ENCODE measurements around the gene SMG6.

The SMG6 gene

DNA sequence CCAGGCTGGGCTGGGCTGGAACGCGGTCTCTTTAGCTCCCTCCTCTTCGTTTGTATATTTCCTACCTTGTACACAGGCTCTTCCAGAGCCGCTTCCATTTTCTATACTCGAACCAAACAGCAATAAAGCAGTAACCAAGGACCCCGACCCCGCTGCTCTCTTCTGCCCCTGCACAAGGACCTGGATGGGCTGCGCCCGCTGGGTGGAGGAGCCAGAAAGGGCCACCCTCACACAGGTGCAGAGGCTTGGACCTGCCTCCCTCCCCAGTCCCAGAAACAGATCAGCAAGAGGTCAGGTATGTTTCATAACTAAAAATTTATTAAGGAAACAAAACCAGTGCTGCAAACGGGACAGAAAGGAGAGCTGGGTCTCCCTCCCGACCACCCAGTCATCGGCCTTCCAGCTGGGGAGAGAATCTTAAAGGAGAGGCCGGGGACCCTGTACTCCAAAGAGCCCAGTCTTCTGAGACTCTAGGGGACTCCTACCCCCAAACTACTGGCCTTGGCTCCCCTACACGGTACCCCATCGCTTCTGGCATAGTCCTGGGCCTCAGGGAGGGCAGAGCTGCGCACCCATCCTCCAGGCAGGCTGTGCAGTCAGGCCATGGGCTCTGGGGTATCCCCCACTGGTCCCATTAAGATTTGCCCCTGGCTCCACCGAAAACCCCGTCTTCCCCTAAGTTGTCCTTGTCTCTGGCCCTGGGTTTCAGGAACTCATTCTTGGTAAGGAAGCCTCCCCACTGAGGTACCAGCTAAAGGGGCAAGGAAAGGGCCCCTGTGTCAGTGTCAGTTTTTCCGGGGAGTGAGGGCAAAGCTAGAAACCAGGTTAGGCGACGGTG is 243.8 kb downstream of the SMG6 start:
- CTCF ChIA-PET = interaction anchor here (0.9 to 8.9 kb wide), 20 partner anchors 9 to 294 kb away, joined by 3 to 205 read pairs (median 10); partner anchors contain the start of genes SMG6 and SRR
- DNase-seq (ENCODE audit: extremely low spot score) = no peak
- TF ChIP-seq, protein P1, sequence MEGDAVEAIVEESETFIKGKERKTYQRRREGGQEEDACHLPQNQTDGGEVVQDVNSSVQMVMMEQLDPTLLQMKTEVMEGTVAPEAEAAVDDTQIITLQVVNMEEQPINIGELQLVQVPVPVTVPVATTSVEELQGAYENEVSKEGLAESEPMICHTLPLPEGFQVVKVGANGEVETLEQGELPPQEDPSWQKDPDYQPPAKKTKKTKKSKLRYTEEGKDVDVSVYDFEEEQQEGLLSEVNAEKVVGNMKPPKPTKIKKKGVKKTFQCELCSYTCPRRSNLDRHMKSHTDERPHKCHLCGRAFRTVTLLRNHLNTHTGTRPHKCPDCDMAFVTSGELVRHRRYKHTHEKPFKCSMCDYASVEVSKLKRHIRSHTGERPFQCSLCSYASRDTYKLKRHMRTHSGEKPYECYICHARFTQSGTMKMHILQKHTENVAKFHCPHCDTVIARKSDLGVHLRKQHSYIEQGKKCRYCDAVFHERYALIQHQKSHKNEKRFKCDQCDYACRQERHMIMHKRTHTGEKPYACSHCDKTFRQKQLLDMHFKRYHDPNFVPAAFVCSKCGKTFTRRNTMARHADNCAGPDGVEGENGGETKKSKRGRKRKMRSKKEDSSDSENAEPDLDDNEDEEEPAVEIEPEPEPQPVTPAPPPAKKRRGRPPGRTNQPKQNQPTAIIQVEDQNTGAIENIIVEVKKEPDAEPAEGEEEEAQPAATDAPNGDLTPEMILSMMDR (IDR thresholded peaks at IDR 0.05; ENCODE audit: control extremely low read depth, extremely low read depth, low read depth, missing control alignments) = no peak
- POLR2A ChIA-PET = no interaction called here

DNA sequence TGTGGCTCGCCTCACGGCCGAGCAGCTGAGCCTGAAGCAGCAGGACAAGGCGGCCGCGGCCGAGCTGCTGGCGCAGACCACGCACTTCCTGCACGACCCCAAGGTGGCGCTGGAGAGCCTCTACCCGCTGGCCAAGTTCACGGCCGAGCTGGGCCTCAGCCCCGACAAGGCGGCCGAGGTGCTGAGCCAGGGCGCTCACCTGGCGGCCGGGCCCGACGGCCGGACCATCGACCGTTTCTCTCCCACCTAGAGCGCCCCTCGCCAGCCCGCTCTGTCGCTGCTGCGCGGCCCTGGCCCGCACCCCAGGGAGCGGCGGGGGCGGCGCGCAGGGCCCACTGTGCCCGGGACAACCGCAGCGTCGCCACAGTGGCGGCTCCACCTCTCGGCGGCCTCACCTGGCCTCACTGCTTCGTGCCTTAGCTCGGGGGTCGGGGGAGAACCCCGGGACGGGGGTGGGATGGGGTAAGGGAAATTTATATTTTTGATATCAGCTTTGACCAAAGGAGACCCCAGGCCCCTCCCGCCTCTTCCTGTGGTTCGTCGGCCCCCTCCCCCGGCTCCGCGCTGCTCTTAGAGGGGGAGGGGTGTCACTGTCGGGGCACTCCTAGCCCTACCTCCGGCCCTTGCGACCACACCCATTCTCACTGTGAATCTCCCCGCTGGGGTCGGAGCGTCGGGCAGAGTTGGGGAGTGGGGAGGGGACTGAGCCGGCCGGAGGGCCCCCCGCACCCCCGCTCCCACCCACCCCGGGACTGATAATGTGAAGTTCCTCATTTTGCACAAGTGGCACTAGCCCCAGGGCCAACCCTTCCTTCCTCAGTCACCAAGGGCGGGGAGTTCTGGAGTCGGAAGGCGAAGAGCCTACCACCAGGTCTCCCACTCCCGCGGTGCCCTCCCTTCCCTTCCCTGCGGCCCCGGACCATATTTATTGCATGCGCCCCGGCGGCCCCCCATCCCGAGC is 244.7 kb downstream of the SMG6 start:
- CTCF ChIA-PET = interaction anchor here (0.7 to 8.9 kb wide), 36 partner anchors 10 to 352 kb away, joined by 3 to 205 read pairs (median 5); partner anchors contain the start of genes SMG6, SRR and TSR1
- POLR2A ChIA-PET = interaction anchor here (0.7 to 1.8 kb wide), 5 partner anchors 163 to 245 kb away, joined by 3 to 8 read pairs (median 5); partner anchors contain the start of genes SMG6 and SRR
- TF ChIP-seq, protein P1 (IDR thresholded peaks at IDR 0.05; ENCODE audit: control extremely low read depth, extremely low read depth, low read depth, missing control alignments) = peak; percentile 97
- DNase-seq (ENCODE audit: extremely low spot score) = peak; percentile 78

DNA sequence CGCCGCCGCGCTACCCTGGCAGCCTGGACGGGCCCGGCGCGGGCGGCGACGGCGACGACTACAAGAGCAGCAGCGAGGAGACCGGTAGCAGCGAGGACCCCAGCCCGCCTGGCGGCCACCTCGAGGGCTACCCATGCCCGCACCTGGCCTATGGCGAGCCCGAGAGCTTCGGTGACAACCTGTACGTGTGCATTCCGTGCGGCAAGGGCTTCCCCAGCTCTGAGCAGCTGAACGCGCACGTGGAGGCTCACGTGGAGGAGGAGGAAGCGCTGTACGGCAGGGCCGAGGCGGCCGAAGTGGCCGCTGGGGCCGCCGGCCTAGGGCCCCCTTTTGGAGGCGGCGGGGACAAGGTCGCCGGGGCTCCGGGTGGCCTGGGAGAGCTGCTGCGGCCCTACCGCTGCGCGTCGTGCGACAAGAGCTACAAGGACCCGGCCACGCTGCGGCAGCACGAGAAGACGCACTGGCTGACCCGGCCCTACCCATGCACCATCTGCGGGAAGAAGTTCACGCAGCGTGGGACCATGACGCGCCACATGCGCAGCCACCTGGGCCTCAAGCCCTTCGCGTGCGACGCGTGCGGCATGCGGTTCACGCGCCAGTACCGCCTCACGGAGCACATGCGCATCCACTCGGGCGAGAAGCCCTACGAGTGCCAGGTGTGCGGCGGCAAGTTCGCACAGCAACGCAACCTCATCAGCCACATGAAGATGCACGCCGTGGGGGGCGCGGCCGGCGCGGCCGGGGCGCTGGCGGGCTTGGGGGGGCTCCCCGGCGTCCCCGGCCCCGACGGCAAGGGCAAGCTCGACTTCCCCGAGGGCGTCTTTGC is 245.6 kb downstream of the SMG6 start:
- POLR2A ChIA-PET = interaction anchor here (0.7 to 1.8 kb wide), 5 partner anchors 164 to 246 kb away, joined by 3 to 8 read pairs (median 5); partner anchors contain the start of genes SMG6 and SRR
- TF ChIP-seq, protein P1 (IDR thresholded peaks at IDR 0.05; ENCODE audit: control extremely low read depth, extremely low read depth, low read depth, missing control alignments) = no peak
- CTCF ChIA-PET = interaction anchor here (0.7 to 8.9 kb wide), 36 partner anchors 11 to 352 kb away, joined by 3 to 205 read pairs (median 5); partner anchors contain the start of genes SMG6, SRR and TSR1
- no peak for DNase-seq (ENCODE audit: extremely low spot score)

DNA sequence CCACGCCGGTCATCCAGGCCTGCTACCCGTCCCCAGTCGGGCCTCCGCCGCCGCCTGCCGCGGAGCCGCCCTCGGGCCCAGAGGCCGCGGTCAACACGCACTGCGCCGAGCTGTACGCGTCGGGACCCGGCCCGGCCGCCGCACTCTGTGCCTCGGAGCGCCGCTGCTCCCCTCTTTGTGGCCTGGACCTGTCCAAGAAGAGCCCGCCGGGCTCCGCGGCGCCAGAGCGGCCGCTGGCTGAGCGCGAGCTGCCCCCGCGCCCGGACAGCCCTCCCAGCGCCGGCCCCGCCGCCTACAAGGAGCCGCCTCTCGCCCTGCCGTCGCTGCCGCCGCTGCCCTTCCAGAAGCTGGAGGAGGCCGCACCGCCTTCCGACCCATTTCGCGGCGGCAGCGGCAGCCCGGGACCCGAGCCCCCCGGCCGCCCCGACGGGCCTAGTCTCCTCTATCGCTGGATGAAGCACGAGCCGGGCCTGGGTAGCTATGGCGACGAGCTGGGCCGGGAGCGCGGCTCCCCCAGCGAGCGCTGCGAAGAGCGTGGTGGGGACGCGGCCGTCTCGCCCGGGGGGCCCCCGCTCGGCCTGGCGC is 246.3 kb downstream of the SMG6 start:
- ChIA-PET POLR2A (interaction anchor here (1.0 to 1.8 kb wide), 6 partner anchors 11 to 246 kb away, joined by 3 to 10 read pairs (median 6); partner anchors contain the start of genes SMG6 and SRR), CTCF (interaction anchor here (0.7 to 8.9 kb wide), 26 partner anchors 11 to 353 kb away, joined by 3 to 205 read pairs (median 8); partner anchors contain the start of genes SMG6 and SRR)
- TF ChIP-seq, protein P1 (IDR thresholded peaks at IDR 0.05; ENCODE audit: control extremely low read depth, extremely low read depth, low read depth, missing control alignments) = no peak
- no peak for DNase-seq (ENCODE audit: extremely low spot score)

DNA sequence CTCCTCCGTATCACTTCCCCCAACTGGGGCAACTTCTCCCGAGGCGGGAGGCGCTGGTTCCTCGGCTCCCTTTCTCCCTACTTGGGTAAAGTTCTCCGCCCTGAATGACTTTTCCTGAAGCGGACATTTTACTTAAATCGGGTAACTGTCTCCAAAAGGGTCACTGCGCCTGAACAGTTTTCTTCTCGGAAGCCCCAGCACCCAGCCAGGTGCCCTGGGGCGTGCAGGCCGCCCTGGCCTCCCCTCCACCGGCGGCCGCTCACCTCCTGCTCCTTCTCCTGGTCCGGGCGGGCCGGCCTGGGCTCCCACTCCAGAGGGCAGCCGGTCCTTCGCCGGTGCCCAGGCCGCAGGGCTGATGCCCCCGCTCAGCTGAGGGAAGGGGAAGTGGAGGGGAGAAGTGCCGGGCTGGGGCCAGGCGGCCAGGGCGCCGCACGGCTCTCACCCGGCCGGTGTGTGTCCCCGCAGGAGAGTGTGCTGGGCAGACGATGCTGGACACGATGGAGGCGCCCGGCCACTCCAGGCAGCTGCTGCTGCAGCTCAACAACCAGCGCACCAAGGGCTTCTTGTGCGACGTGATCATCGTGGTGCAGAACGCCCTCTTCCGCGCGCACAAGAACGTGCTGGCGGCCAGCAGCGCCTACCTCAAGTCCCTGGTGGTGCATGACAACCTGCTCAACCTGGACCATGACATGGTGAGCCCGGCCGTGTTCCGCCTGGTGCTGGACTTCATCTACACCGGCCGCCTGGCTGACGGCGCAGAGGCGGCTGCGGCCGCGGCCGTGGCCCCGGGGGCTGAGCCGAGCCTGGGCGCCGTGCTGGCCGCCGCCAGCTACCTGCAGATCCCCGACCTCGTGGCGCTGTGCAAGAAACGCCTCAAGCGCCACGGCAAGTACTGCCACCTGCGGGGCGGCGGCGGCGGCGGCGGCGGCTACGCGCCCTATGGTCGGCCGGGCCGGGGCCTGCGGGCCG is 247.1 kb downstream of the SMG6 start:
- ChIA-PET POLR2A (interaction anchor here (0.6 to 1.3 kb wide), 6 partner anchors 12 to 273 kb away, joined by 3 to 10 read pairs (median 4); no protein-coding TSS in a partner anchor), CTCF (interaction anchor here (0.8 to 8.9 kb wide), 22 partner anchors 12 to 326 kb away, joined by 3 to 205 read pairs (median 14); partner anchors contain the start of genes SMG6 and SRR)
- DNase-seq (ENCODE audit: extremely low spot score) = peak; percentile 50
- TF ChIP-seq, protein P1 (IDR thresholded peaks at IDR 0.05; ENCODE audit: control extremely low read depth, extremely low read depth, low read depth, missing control alignments) = peak; percentile 35

All from GM10248 (cell line).